A549 (cell line): Measurements from ENCODE around the gene HAS3. TPM values are rescaled to one million over a fixed set of nuclear protein-coding genes. Genes with fewer than 3 reads are reported as not detected.

Source experiments
- ATAC-seq, 2 experiments: fragments of 200-7000 bp in 1 of 2; fragments of >200 bp in 1 of 2; cut with Nextera tagmentation in 1 of 2; cut with Tn5 transposase in 1 of 2; 3 replicates each; pipeline versions ENCODE4 v1.8.0 to v1.9.1; 2018 to 2020; ENCODE audit warnings: mild to moderate bottlenecking in 1 of 2, moderate library complexity in 1 of 2
- CTCF ChIA-PET: fragments of 300-600 bp; sonication (Branson Sonifier 250); formaldehyde crosslinking; extraction: SDS; loops from one replicate; lab custom pipeline; 2021; ENCODE audit warnings: antibody characterized with exemption, inconsistent platforms; lab: Yijun Ruan, JAX
- POLR2A ChIA-PET: fragments of 350-600 bp; formaldehyde crosslinking; extraction: SDS; loops from one replicate; lab custom pipeline; 2021; ENCODE audit warnings: antibody characterized with exemption, inconsistent platforms; lab: Yijun Ruan, JAX
- DNase-seq, 2 experiments: peaks; one replicate each; pipeline versions ENCODE4 v3.0.0 to v3.0.0-alpha.2; 2011 to 2016; ENCODE audit warnings: low read depth in 1 of 2, low spot score in 1 of 2
- FAIRE-seq: peaks from 2 replicates; lab custom pipeline; 2011; peaks lifted over from hg19 to GRCh38; lab: Jason Lieb, UNC
- H3K27ac ChIP-seq, 2 experiments: fragments of >200 bp; sonication (Bioruptor Twin); formaldehyde crosslinking; 3 replicates each; pipeline ENCODE4 v1.5.1; 2016 to 2017
- H3K4me1 ChIP-seq: fragments of >200 bp; sonication (Bioruptor Twin); formaldehyde crosslinking; 3 replicates; pipeline ENCODE4 v1.6.1; 2016
- H3K4me2 ChIP-seq: fragments of >200 bp; sonication (Bioruptor Twin); formaldehyde crosslinking; 3 replicates; pipeline ENCODE4 v1.6.1; 2016
- H3K4me3 ChIP-seq: fragments of >200 bp; sonication (Bioruptor Twin); formaldehyde crosslinking; 3 replicates; pipeline ENCODE4 v1.5.1; 2016
- H3K9me3 ChIP-seq: fragments of >200 bp; sonication (Bioruptor Twin); formaldehyde crosslinking; 3 replicates; pipeline ENCODE4 v1.6.1; 2016
- CEBPB ChIP-seq, 2 experiments: fragments of >200 bp in 1 of 2; sonication (Bioruptor Twin) in 1 of 2; formaldehyde crosslinking in 1 of 2; IDR thresholded peaks; 2 replicates each; pipeline ENCODE4 v1.6.1; 2012 to 2016
- E2F6 ChIP-seq: IDR thresholded peaks from 2 replicates; pipeline ENCODE4 v1.6.1; 2012; ENCODE audit warnings: low read depth, borderline replicate concordance
- ELK1 ChIP-seq: fragments of 150-350 bp; IDR thresholded peaks from 2 replicates; pipeline ENCODE4 v1.6.1; 2014; ENCODE audit warnings: low read depth, mild to moderate bottlenecking, low read length
- ESRRA ChIP-seq: fragments of 150-350 bp; IDR thresholded peaks from 2 replicates; pipeline ENCODE4 v1.6.1; 2014; ENCODE audit warnings: mild to moderate bottlenecking, low read length, borderline replicate concordance
- FOSL2 ChIP-seq, 2 experiments: fragments of 450-650 bp in 1 of 2; fragments of >200 bp in 1 of 2; sonication (Bioruptor Twin) in 1 of 2; formaldehyde crosslinking; IDR thresholded peaks; 2 replicates each; pipeline versions ENCODE4 v1.5.0 to v1.6.1; 2016 to 2020; ENCODE audit warnings: mild to moderate bottlenecking in 1 of 2, moderate library complexity in 1 of 2
- FOXS1 ChIP-seq: fragments of 250-450 bp; sonication (Bioruptor Pico); IDR thresholded peaks from 2 replicates; pipeline ENCODE4 v1.5.0; 2020; ENCODE audit warnings: mild to moderate bottlenecking, moderate library complexity
- HDAC2 ChIP-seq: fragments of 200-600 bp; sonication (generic); IDR thresholded peaks from 2 replicates; pipeline ENCODE4 v1.6.1; 2016
- HES2 ChIP-seq: fragments of >200 bp; sonication (Bioruptor Twin); formaldehyde crosslinking; IDR thresholded peaks from 2 replicates; pipeline ENCODE4 v1.6.1; 2016
- HMGXB4 ChIP-seq: fragments of 250-450 bp; sonication (Bioruptor Pico); IDR thresholded peaks from 2 replicates; pipeline ENCODE4 v1.5.0; 2021; ENCODE audit warnings: mild to moderate bottlenecking, moderate library complexity, borderline replicate concordance
- HOXA7 ChIP-seq: fragments of 250-450 bp; sonication (Bioruptor Pico); IDR thresholded peaks from 2 replicates; pipeline ENCODE4 v1.5.0; 2020; ENCODE audit warnings: mild to moderate bottlenecking, moderate library complexity
- HOXB13 ChIP-seq: fragments of 250-450 bp; sonication (Bioruptor Pico); IDR thresholded peaks from 2 replicates; pipeline ENCODE4 v1.5.0; 2020; ENCODE audit warnings: low read depth, mild to moderate bottlenecking, moderate library complexity
- JUN ChIP-seq, 2 experiments: fragments of >200 bp; sonication (Bioruptor Twin); formaldehyde crosslinking; IDR thresholded peaks; 2 replicates in 1 of 2; 3 replicates in 1 of 2; pipeline ENCODE4 v1.6.1; 2016 to 2017
- JUNB ChIP-seq: fragments of >200 bp; sonication (Bioruptor Twin); formaldehyde crosslinking; IDR thresholded peaks from 2 replicates; pipeline ENCODE4 v1.6.1; 2016
- MAX ChIP-seq: IDR thresholded peaks from 2 replicates; pipeline ENCODE4 v1.6.1; 2012
- NR3C1 ChIP-seq: fragments of >200 bp; sonication (Bioruptor Twin); formaldehyde crosslinking; IDR thresholded peaks from 3 replicates; pipeline ENCODE4 v1.6.1; 2017
- POLR2A ChIP-seq: IDR thresholded peaks from 2 replicates; pipeline ENCODE4 v1.6.1; 2012; ENCODE audit warnings: mild to moderate bottlenecking, low read length
- POLR2AphosphoS2 ChIP-seq: conservative IDR thresholded peaks from 2 replicates; pipeline ENCODE4 v1.6.1; 2012; ENCODE audit warnings: low read length, improper control_type of control experiment, inconsistent platforms
- RCOR1 ChIP-seq: fragments of 150-350 bp; IDR thresholded peaks from 2 replicates; pipeline ENCODE4 v1.6.1; 2014; ENCODE audit warnings: antibody characterized with exemption, low read length, low read depth
- SMC3 ChIP-seq: fragments of >200 bp; sonication (Bioruptor Twin); formaldehyde crosslinking; IDR thresholded peaks from 3 replicates; pipeline ENCODE4 v1.6.1; 2018; ENCODE audit warnings: inconsistent platforms
- TFCP2L1 ChIP-seq: fragments of 250-450 bp; sonication (Bioruptor Pico); IDR thresholded peaks from 2 replicates; pipeline ENCODE4 v1.5.0; 2021; ENCODE audit warnings: mild to moderate bottlenecking
- ZFP36 ChIP-seq: fragments of 450-650 bp; IDR thresholded peaks from 2 replicates; pipeline ENCODE4 v1.6.1; 2014; ENCODE audit warnings: borderline replicate concordance; ENCODE audit not compliant: partially characterized antibody
- WGBS: methylation state at CpG from one replicate; pipeline ENCODE4 v1.1.6; 2017; ENCODE audit errors: missing lambda C conversion rate; 5-methylcytosine and 5-hydroxymethylcytosine counted together
- polyA plus RNA-seq, 4 experiments: library from polyadenylated mRNA; depleted of rRNA in 3 of 4; stranded (reverse); fragments of >200 nt; fragmentation: RNase III in 1 of 4; extraction: RNeasy Plus Mini Kit Qiagen cat#74134 plus additional on column Dnase treatment in 1 of 4; gene quantifications; 2 replicates in 3 of 4; 3 replicates in 1 of 4; pipeline ENCODE4 v1.2.3, GENCODE V29; 2011 to 2017

Gene HAS3
- polyA plus RNA-seq, 2 of the 4 experiments (the other 2 are of a cell fraction), result 9.1 to 12.4 TPM

- TF ChIP-seq HES2, result no peak
- TF ChIP-seq ELK1, result no peak
- ATAC-seq (no peak), FAIRE-seq (no peak), DNase-seq (no peak)
- POLR2A ChIA-PET, result interaction anchor here (0.6 to 1.2 kb wide), 2 partner anchors 16 to 31 kb away, joined by 3 to 4 read pairs; no protein-coding TSS in a partner anchor
- Histone ChIP-seq H3K4me3 (no peak overlapping the region), H3K9me3 (no peaks in the 10 kb centered on the region), H3K4me1 (peaks cover 19% of the 10 kb centered on the region), H3K4me2 (peak overlapping the region; percentile 59), H3K27ac (peak overlapping the region; percentile 55 to 78; a peak in 5 of 6 replicates)
- CTCF ChIA-PET, result interaction anchor here (1.6 to 4.6 kb wide), 3 partner anchors 15 to 169 kb away, joined by 5 to 24 read pairs (median 8); partner anchors contain the start of gene HAS3
- WGBS, result 71% methylated on average over 4 of the region's 4 CpGs
These were observed 16.8 kb upstream of the HAS3 start for GRCh38 chr16:69088684-69089083.

- CTCF ChIA-PET, result interaction anchor here (0.7 to 4.6 kb wide), 8 partner anchors 15 to 246 kb away, joined by 3 to 24 read pairs (median 4); partner anchors contain the start of genes HAS3 and TANGO6
- Histone ChIP-seq H3K4me2 (peak overlapping the region; percentile 59), H3K9me3 (no peaks in the 10 kb centered on the region), H3K4me3 (no peak overlapping the region), H3K4me1 (peaks cover 19% of the 10 kb centered on the region), H3K27ac (peak overlapping the region; percentile 55 to 78)
- DNase-seq, result peak in 1 of 2 experiments; percentile 35
- 47% methylated on average over 16 of the region's 16 CpGs for WGBS
- peak; percentile 90 to 93 for ATAC-seq
- no peak for TF ChIP-seq POLR2A
- 0 out of 2 replicates have a peak, but pooled peaks have one; percentile 9 for TF ChIP-seq HOXB13 (CRISPR knock-in tag)
- TF ChIP-seq CEBPB (IDR thresholded peaks at IDR 0.05), result 0 out of 4 replicates have a peak, but pooled peaks of 1 of the 2 experiments have one; percentile 30
- TF ChIP-seq MAX, result peak; percentile 63
- no peak for TF ChIP-seq FOSL2 (IDR thresholded peaks at IDR 0.05)
- TF ChIP-seq FOSL2 (CRISPR knock-in tag; IDR thresholded peaks at IDR 0.05), result peak; percentile 32; the same call in 1 of the 2 replicates
- POLR2A ChIA-PET, result interaction anchor here (0.6 to 1.2 kb wide), 3 partner anchors 15 to 31 kb away, joined by 3 to 4 read pairs (median 3); no protein-coding TSS in a partner anchor
- FAIRE-seq, result no peak
These were observed 16.2 kb upstream of the HAS3 start for GRCh38 chr16:69089091-69089910.

- Histone ChIP-seq H3K9me3 (no peaks in the 10 kb centered on the region), H3K4me2 (no peak overlapping the region)
- CTCF ChIA-PET, result interaction anchor here (1.0 to 3.2 kb wide), 7 partner anchors 10 to 38 kb away, joined by 3 to 11 read pairs (median 4); partner anchors contain the start of gene HAS3
- DNase-seq, result no peak
- POLR2A ChIA-PET, result no interaction called here
- TF ChIP-seq ESRRA, result no peak
- no peak for TF ChIP-seq ZFP36
- no peak for TF ChIP-seq SMC3
- TF ChIP-seq, all 56 proteins: peak for 0
- peaks cover 13% of the 10 kb centered on the region for H3K4me1 ChIP-seq
- WGBS, result 74% methylated on average over 3 of the region's 3 CpGs
- ATAC-seq (no peak; a peak in 1 of 6 replicates), FAIRE-seq (no peak)
- H3K27ac ChIP-seq, result peak overlapping the region in 1 of 2 experiments; percentile 35; a peak in 3 of 6 replicates
- H3K4me3 ChIP-seq, result no peak overlapping the region
These were observed 11.5 kb upstream of the HAS3 start for GRCh38 chr16:69093974-69094373.

GRCh38 chr16:69094501-69094900, 11.0 kb upstream of the HAS3 start:
- TF ChIP-seq HDAC2 (no peak), RCOR1 (no peak), CEBPB (IDR thresholded peaks at IDR 0.05) (no peak), JUN (IDR thresholded peaks at IDR 0.05) (no peak), NR3C1 (no peak), E2F6 (no peak), FOXS1 (CRISPR knock-in tag) (no peak), HOXA7 (CRISPR knock-in tag) (no peak), TFCP2L1 (CRISPR knock-in tag) (no peak), HOXB13 (CRISPR knock-in tag) (no peak), ESRRA (no peak), JUNB (no peak), HMGXB4 (CRISPR knock-in tag) (no peak), POLR2AphosphoS2 (no peak)
- Histone ChIP-seq H3K27ac (peak overlapping the region in 1 of 2 experiments; percentile 35; a peak in 3 of 6 replicates), H3K4me2 (no peak overlapping the region), H3K9me3 (no peaks in the 10 kb centered on the region), H3K4me3 (no peak overlapping the region), H3K4me1 (peaks cover 8% of the 10 kb centered on the region)
- ATAC-seq, result no peak; a peak in 2 of 6 replicates
- WGBS, result 83% methylated on average over 5 of the region's 5 CpGs
- no peak for DNase-seq
- ChIA-PET CTCF (interaction anchor here (1.0 to 3.2 kb wide), 4 partner anchors 11 to 32 kb away, joined by 3 to 11 read pairs (median 10); partner anchors contain the start of gene HAS3), POLR2A (no interaction called here)
- no peak for FAIRE-seq
